Gastroesophageal sphincter (tissue), 4 donors: ENCODE data around the gene OR52L1. TPM values are rescaled to one million over a fixed set of nuclear protein-coding genes. Genes with fewer than 3 reads are reported as not detected.
"Not testable (repeated sequence)": the region's sequence is repeated elsewhere in the genome, so short reads cannot be mapped to it uniquely, and the experiment has no call there.

Experiments used
- ATAC-seq: fragments of 150-250 bp; one replicate; pipeline ENCODE4 v1.9.1; 2016; ENCODE audit warnings: mild to moderate bottlenecking, moderate library complexity
- H3K27ac ChIP-seq, 4 donors: fragments of 200-600 bp; sonication (generic) in 3 of 4; 1 replicate in 3 of 4; 2 replicates in 1 of 4; pipeline ENCODE4 v1.5.1; 2016 to 2019
- H3K27me3 ChIP-seq: fragments of 200-600 bp; sonication (generic); one replicate; pipeline ENCODE4 v1.5.1; 2019
- H3K36me3 ChIP-seq, 2 donors: fragments of 200-600 bp; sonication (generic); one replicate each; pipeline ENCODE4 v1.5.1; 2019; ENCODE audit warnings: control low read depth in 1 of 2
- H3K4me1 ChIP-seq, 3 donors: fragments of 200-600 bp; sonication (generic); 1 replicate in 2 of 3; 2 replicates in 1 of 3; pipeline ENCODE4 v1.5.1; 2016 to 2019; ENCODE audit warnings: control low read depth in 2 of 3
- H3K4me3 ChIP-seq, 2 donors: fragments of 200-600 bp; sonication (generic); one replicate each; pipeline ENCODE4 v1.5.1; 2019; ENCODE audit warnings: mild to moderate bottlenecking in 1 of 2, moderate library complexity in 1 of 2
- H3K9me3 ChIP-seq, 3 donors: fragments of 200-600 bp; sonication (generic); one replicate each; pipeline ENCODE4 v1.5.1; 2017 to 2019; ENCODE audit warnings: control low read depth in 2 of 3
- EP300 ChIP-seq: sonication (generic); formaldehyde crosslinking; IDR thresholded peaks from one replicate; pipeline ENCODE4 v1.6.1; 2017; ENCODE audit warnings: antibody characterized with exemption, mild to moderate bottlenecking
- POLR2A ChIP-seq, 2 donors: fragments of 450-650 bp; IDR thresholded peaks; one replicate each; pipeline ENCODE4 v1.6.1; 2017; ENCODE audit warnings: antibody characterized with exemption in 2 of 2, mild to moderate bottlenecking in 2 of 2, moderate library complexity in 1 of 2
- POLR2AphosphoS5 ChIP-seq: sonication (generic); formaldehyde crosslinking; IDR thresholded peaks from one replicate; pipeline ENCODE4 v1.6.1; 2017; ENCODE audit warnings: antibody characterized with exemption
- WGBS, 2 donors: methylation state at CpG; one replicate each; pipeline ENCODE4 v1.1.5; 2018; ENCODE audit warnings: low coverage in 1 of 2; 5-methylcytosine and 5-hydroxymethylcytosine counted together
- total RNA-seq, 4 donors: library from RNA; depleted of rRNA; stranded (reverse); fragments of >200 nt; gene quantifications; one replicate each; pipeline ENCODE4 v1.1.0, GENCODE V29; 2016
- TF ChIP-seq, protein P1 (sequence below), 4 experiments: fragments of 200-600 bp in 2 of 4; fragments of 450-650 bp in 2 of 4; sonication (generic) in 1 of 4; IDR thresholded peaks; one replicate each; pipeline ENCODE4 v1.5.1; 2017 to 2019; ENCODE audit warnings: antibody characterized with exemption in 4 of 4, mild to moderate bottlenecking in 2 of 4, moderate library complexity in 2 of 4

OR52L1 gene
- total RNA-seq, 4 donors from 2014 or later: not detected

DNA sequence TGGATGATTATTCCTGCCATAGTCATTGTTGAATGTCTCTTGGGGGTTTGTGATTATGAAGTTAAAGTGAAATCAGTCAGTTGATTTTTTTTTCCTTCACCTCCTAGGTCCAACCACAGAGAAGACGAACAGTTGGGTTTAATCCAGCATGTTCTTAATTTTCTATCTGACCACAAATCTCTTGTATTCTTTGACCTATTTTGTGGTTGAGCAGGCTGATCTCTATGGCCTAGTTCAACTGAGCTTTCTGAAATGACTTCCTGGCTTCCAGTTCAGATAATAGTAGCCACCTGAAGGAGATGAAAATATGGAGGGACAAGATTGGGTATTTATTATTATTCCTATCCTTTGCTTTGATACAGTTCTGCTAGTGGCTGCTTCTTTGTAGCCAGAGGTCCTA lies 13.3 kb downstream of the OR52L1 start:
- peaks cover 3% of the 10 kb centered on the region for H3K27me3 ChIP-seq
- H3K4me3 ChIP-seq: no peak overlapping the region
- no peak for ATAC-seq
- no peaks in the 10 kb centered on the region for H3K4me1 ChIP-seq
- TF ChIP-seq, protein P1, sequence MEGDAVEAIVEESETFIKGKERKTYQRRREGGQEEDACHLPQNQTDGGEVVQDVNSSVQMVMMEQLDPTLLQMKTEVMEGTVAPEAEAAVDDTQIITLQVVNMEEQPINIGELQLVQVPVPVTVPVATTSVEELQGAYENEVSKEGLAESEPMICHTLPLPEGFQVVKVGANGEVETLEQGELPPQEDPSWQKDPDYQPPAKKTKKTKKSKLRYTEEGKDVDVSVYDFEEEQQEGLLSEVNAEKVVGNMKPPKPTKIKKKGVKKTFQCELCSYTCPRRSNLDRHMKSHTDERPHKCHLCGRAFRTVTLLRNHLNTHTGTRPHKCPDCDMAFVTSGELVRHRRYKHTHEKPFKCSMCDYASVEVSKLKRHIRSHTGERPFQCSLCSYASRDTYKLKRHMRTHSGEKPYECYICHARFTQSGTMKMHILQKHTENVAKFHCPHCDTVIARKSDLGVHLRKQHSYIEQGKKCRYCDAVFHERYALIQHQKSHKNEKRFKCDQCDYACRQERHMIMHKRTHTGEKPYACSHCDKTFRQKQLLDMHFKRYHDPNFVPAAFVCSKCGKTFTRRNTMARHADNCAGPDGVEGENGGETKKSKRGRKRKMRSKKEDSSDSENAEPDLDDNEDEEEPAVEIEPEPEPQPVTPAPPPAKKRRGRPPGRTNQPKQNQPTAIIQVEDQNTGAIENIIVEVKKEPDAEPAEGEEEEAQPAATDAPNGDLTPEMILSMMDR (IDR thresholded peaks at IDR 0.05): no peak
- no peak overlapping the region for H3K27ac ChIP-seq
- 36 to 89% methylated on average over 1 of the region's 1 CpG for WGBS, 2 donors
- no peaks in the 10 kb centered on the region for H3K36me3 ChIP-seq
- H3K9me3 ChIP-seq: no peaks in the 10 kb centered on the region

DNA sequence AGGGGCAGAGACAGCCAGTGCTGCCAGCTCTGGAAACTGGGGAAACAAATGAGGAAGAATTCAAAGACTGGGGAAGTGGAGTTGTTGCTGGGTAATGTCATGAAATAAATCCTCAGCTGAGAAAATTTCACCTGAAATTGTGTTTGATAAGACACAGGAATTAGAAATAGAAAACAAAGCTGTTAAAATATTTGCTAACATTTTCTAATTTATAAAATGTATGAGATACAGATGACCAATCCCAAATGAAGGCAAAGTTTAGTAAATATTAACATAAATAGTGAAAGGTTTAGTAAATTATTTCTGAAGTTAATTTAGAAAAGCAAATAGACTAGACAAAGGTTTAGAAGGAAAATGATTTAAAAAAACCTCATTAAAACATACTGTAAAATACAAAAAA lies 18.4 kb downstream of the OR52L1 start, which contains the start of gene OR56A5:
Gene OR56A5, minus strand, starts transcription at position 101 of the 400 bp plus-strand sequence. Its CDS starts 0 bp downstream, at position 101.
- H3K27ac ChIP-seq: no peak within 1 kb of the TSS
- no peak for ATAC-seq
- no peaks in the 10 kb centered on the region for H3K36me3 ChIP-seq
- TF ChIP-seq POLR2A (IDR thresholded peaks at IDR 0.05) (no peak), EP300 (no peak), POLR2AphosphoS5 (no peak)
- TF ChIP-seq, protein P1 (IDR thresholded peaks at IDR 0.05): no peak
- H3K4me3 ChIP-seq: no peak within 1 kb of the TSS
- H3K4me1 ChIP-seq: no peaks in the 10 kb centered on the region
- H3K27me3 ChIP-seq: peaks cover 3% of the 10 kb centered on the region
- H3K9me3 ChIP-seq: peaks cover 0 to 7% (median 0%) of the 10 kb centered on the region in 3 donors

DNA sequence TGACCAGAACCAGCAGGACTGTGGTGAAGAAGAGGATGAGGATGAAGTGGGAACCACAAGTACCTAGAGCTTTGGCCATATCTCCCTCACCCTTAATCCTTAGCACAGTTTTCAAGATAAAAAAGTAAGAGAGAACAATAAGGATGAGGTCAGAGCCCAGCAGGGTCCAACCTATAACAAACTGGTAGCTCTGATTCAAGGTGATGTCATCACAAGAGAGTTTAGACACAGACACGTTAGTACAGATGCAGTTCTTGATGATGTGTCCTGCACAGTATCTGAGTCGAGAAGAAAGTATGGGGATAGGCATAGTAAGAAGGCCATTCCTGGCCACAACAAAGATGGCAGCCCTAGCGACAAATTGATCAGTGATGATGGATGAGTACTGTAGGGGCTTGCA lies 19.1 kb downstream of the OR52L1 start:
- no peak for TF ChIP-seq POLR2AphosphoS5
- TF ChIP-seq, protein P1 (IDR thresholded peaks at IDR 0.05): no peak
- no peak for TF ChIP-seq POLR2A (IDR thresholded peaks at IDR 0.05)
- no peak for ATAC-seq
- 20 to 79% methylated on average over 2 to 3 of the region's 3 CpGs for WGBS, 2 donors
- H3K27ac ChIP-seq: no peak overlapping the region
- no peaks in the 10 kb centered on the region for H3K4me1 ChIP-seq
- peaks cover 3% of the 10 kb centered on the region for H3K27me3 ChIP-seq
- no peak overlapping the region for H3K4me3 ChIP-seq
- peaks cover 0 to 14% (median 0%) of the 10 kb centered on the region in 3 donors for H3K9me3 ChIP-seq
- H3K36me3 ChIP-seq: no peaks in the 10 kb centered on the region

DNA sequence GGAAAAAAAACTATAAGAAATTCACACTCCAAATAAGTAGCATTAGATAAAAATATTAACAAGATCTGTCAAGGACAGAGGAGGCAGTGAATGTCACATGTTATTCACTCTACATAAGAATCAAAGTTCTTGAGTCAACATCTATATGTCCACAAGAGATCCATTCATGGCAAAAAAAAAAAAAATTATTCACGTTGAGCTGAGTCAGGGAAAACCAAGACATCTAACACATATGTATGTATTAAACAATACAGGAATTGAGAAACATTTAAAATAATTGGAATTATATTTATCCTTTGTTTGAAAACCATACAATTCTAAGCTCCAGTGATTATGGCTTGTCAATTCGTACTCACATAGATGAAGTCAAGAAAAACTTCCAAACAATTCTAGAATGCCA lies 19.8 kb downstream of the OR52L1 start:
- 60 to 63% methylated on average over 2 of the region's 2 CpGs for WGBS, 2 donors

DNA sequence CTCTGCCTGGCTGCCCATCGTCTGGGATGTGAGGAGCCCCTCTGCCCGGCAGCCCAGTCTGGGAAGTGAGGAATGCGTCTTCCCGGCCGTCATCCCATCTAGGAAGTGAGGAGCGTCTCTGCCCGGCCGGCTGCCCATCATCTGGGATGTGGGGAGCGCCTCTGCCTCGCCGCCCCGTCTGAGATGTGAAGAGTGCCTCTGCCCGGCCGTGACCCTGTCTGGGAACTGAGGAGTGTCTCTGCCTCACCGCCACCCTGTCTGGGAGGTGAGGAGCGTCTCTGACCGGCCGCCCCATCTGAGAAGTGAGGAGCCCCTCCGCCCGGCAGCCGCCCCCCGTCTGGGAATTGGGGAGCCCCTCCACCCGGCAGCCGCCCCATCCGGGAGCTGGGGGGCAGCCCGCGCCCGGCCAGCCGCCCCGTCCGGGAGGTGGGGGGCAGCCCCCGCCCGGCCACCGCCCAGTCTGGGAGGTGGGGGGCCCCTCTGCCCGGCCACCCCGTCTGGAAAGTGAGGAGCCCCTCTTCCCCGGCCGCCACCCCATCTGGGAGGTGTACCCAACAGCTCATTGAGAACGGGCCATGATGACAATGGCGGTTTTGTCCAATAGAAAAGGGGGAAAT lies 26.0 kb downstream of the OR52L1 start:
- H3K4me3 ChIP-seq, H3K27me3 ChIP-seq, H3K36me3 ChIP-seq, ATAC-seq, H3K27ac ChIP-seq, H3K4me1 ChIP-seq: not testable (repeated sequence)
- peaks cover 0 to 26% (median 0%) of the 10 kb centered on the region in 3 donors for H3K9me3 ChIP-seq
- WGBS, 2 donors: 100% methylated on average over 1 of the region's 40 CpGs; no CpG with 5 or more reads in 1 of the 2 donors

More for the DNA sequence above, 19.8 kb downstream of the OR52L1 start:
- no peaks in the 10 kb centered on the region for H3K36me3 ChIP-seq
- no peak overlapping the region for H3K27ac ChIP-seq
- no peaks in the 10 kb centered on the region for H3K4me1 ChIP-seq
- no peak for ATAC-seq
- H3K9me3 ChIP-seq: peaks cover 0 to 16% (median 0%) of the 10 kb centered on the region in 3 donors
- TF ChIP-seq, protein P1 (IDR thresholded peaks at IDR 0.05): no peak
- H3K4me3 ChIP-seq: no peak overlapping the region
- peaks cover 3% of the 10 kb centered on the region for H3K27me3 ChIP-seq
